K562 (cell line): ENCODE data around the gene PEX11A.

Experiments
- ARID1B ChIP-seq: fragments of 450-650 bp; IDR thresholded peaks from 2 replicates; pipeline ENCODE4 v1.6.1; 2016; ENCODE audit warnings: antibody characterized with exemption, mild to moderate bottlenecking, inconsistent platforms
- MYBL2 ChIP-seq, 2 experiments: fragments of 450-650 bp in 1 of 2; sonication (generic) in 1 of 2; formaldehyde crosslinking in 1 of 2; IDR thresholded peaks; 2 replicates each; pipeline versions ENCODE4 v1.6.1 to v1.8.1; 2017 to 2022; ENCODE audit warnings: borderline replicate concordance in 1 of 2, inconsistent platforms in 1 of 2, low read depth in 1 of 2, mild to moderate bottlenecking in 1 of 2, missing genetic modification reagents in 1 of 2, moderate library complexity in 1 of 2

- TF ChIP-seq MYBL2 (IDR thresholded peaks at IDR 0.05; ENCODE audit: low read depth) (no peak), MYBL2 (CRISPR knock-in tag; IDR thresholded peaks at IDR 0.05; ENCODE audit: borderline replicate concordance) (no peak), ARID1B (no peak)
Observed at GRCh38 chr15:89632563-89633430, 57.8 kb downstream of the PEX11A start.
